ES-I3 (cell line): ENCODE results near the gene CLDN34.

Experiments
- H3K36me3 ChIP-seq: 2 replicates; pipeline ENCODE4 v1.6.1; 2013; ENCODE audit warnings: mild to moderate bottlenecking, low read length, control low read depth, moderate library complexity; ENCODE audit not compliant: insufficient read depth
- H3K4me1 ChIP-seq: 2 replicates; pipeline ENCODE4 v1.6.1; 2013; ENCODE audit warnings: mild to moderate bottlenecking, control low read depth, low read length; ENCODE audit not compliant: insufficient read depth
- H3K9ac ChIP-seq: 2 replicates; pipeline ENCODE4 v1.6.1; 2013; ENCODE audit warnings: low read depth, mild to moderate bottlenecking, low read length, moderate library complexity
- H3K9me3 ChIP-seq: 2 replicates; pipeline ENCODE4 v1.6.1; 2013; ENCODE audit warnings: mild to moderate bottlenecking, low read length, moderate library complexity; ENCODE audit not compliant: control insufficient read depth, insufficient read depth

The CLDN34 gene

GRCh38 chrX:10015355-10015722 is 48.2 kb downstream of the CLDN34 start:
- no peak overlapping the region; the same call in 1 of the 2 replicates for H3K9ac ChIP-seq

DNA sequence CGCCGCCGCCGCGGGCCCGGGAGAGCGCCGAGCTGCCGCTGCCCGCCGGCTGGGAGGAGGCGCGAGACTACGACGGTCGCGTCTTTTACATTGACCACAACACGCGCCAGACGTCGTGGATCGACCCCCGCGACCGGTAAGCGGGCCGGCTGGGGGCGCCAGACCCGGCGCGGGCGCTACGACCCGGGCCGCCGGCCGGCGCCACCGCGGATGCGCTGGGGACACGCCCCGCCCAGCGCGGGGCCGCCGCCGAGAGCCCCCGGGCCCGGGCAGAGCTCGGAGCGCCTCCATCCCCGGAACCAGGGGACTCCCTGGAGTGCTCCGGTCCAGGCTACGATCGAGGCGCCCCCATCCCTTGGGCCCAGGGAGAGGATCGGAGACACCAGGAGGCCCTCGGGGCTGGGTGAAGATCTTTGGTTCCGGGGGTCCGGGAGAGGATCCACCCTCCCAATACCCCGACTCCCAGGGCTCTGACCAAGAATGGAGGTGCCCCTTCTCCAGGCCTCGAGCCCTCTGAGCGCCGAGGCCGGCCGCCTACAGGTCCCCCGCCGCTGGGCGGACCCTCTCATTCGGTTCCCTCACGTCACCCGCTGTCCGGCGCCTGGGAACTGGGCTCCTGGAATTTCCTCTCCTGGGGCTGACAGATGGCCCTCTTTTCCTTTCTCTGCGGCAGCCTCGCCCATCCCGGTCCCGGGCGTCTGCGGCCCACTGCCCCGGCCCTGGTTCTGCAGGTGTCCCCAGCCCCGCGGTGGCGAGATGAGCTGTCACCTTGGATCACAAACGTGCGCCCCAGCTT is 48.8 kb downstream of the CLDN34 start:
- Histone ChIP-seq H3K36me3 (no peaks in the 10 kb centered on the region), H3K9ac (peak overlapping the region; percentile 55), H3K4me1 (peaks cover 29% of the 10 kb centered on the region), H3K9me3 (no peaks in the 10 kb centered on the region)

More at GRCh38 chrX:10015355-10015722, 48.2 kb downstream of the CLDN34 start:
- Histone ChIP-seq H3K9me3 (no peaks in the 10 kb centered on the region), H3K36me3 (no peaks in the 10 kb centered on the region), H3K4me1 (peaks cover 35% of the 10 kb centered on the region)

- Histone ChIP-seq H3K9me3 (no peaks in the 10 kb centered on the region), H3K9ac (peak overlapping the region; percentile 55; the same call in 1 of the 2 replicates), H3K36me3 (no peaks in the 10 kb centered on the region), H3K4me1 (peaks cover 24% of the 10 kb centered on the region)
Measured at GRCh38 chrX:10016519-10017132, 49.5 kb downstream of the CLDN34 start.

DNA sequence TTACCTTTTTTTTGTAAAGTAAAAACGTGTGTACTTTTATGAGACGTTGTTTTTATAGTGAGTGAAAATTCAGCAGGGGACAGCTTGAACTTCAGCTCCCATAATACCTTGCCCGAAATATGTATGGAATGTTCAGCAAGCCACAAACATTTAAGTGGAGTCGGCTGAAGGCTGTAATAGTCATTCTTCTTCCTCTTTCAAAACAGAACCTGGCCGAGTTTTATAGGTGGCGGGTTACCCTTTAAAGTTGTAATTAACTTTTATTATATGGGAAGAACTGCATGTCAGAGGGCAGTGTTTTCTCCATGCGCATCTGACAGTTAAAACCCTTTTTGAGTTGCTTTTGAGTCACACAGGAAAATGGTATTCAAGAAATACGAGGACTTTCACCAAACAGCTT is 50.7 kb downstream of the CLDN34 start:
- Histone ChIP-seq H3K36me3 (no peaks in the 10 kb centered on the region), H3K9ac (peak overlapping the region; percentile 16; the same call in 1 of the 2 replicates), H3K4me1 (peaks cover 20% of the 10 kb centered on the region), H3K9me3 (no peaks in the 10 kb centered on the region)
